HCT116 (cell line): ENCODE results near the gene KRT26. TPM values are rescaled to one million over a fixed set of nuclear protein-coding genes. Genes with fewer than 3 reads are reported as not detected.

ENCODE experiments used
- ATAC-seq: fragments of 200-7000 bp; cut with Tn5 transposase; 2 replicates; pipeline ENCODE4 v1.9.1; 2020; ENCODE audit warnings: mild to moderate bottlenecking, moderate library complexity
- BruUV-seq: library from RNA; stranded (reverse); fragments of 400-500 nt; replicated peaks from 2 replicates; lab custom pipeline; 2021; lab: Mats Ljungman, UMichigan
- CTCF ChIA-PET: fragments of 300-600 bp; sonication (Branson Sonifier 250); formaldehyde crosslinking; loops from one replicate; lab custom pipeline; 2021; ENCODE audit warnings: antibody characterized with exemption; lab: Charles Lee
- POLR2A ChIA-PET: fragments of 300-600, 350-600 bp; sonication (Branson Sonifier 250); formaldehyde crosslinking; loops from one replicate; lab custom pipeline; 2021; ENCODE audit warnings: antibody characterized with exemption; lab: Charles Lee
- RAD21 ChIA-PET, 2 experiments: fragments of 300-600 bp; sonication (Branson Sonifier 250); formaldehyde crosslinking; loops; one replicate each; lab custom pipeline; 2023; ENCODE audit warnings: low total read pairs in 2 of 2; ENCODE audit not compliant: uncharacterized antibody in 2 of 2, unreplicated experiment in 2 of 2, low non-redundant PET in 1 of 2; lab: Charles Lee
- DNase-seq: peaks from one replicate; pipeline ENCODE4 v3.0.0-alpha.2; 2010; ENCODE audit warnings: low read depth, low spot score
- H2AFZ ChIP-seq: fragments of 200-600 bp; shearing (Covaris generic), sonication (generic); 2 replicates; pipeline ENCODE4 v1.6.1; 2017; ENCODE audit warnings: low read depth, mixed run types, mixed read lengths, antibody characterized with exemption, low read length; ENCODE audit not compliant: poor library complexity, severe bottlenecking
- H3K27ac ChIP-seq: 2 replicates; pipeline ENCODE4 v1.5.1; 2012; ENCODE audit warnings: low read depth, low read length
- H3K27me3 ChIP-seq: fragments of 200-600 bp; sonication (generic); 2 replicates; pipeline ENCODE4 v1.6.1; 2016; ENCODE audit warnings: mixed run types, low read length, mixed read lengths; ENCODE audit not compliant: insufficient read depth
- H3K36me3 ChIP-seq, 2 experiments: fragments of 200-500 bp in 1 of 2; fragments of 200-600 bp in 1 of 2; sonication (Bioruptor generic) in 1 of 2; sonication (generic) in 1 of 2; 2 replicates each; pipeline versions ENCODE4 v1.5.1 to v1.6.1; 2014 to 2016; ENCODE audit warnings: low read length in 2 of 2, inconsistent platforms in 1 of 2, mixed read lengths in 1 of 2, mixed run types in 1 of 2; ENCODE audit not compliant: insufficient read depth in 2 of 2, control insufficient read depth in 1 of 2
- H3K4me1 ChIP-seq, 2 experiments: fragments of 200-600 bp in 1 of 2; sonication (generic) in 1 of 2; 2 replicates each; pipeline versions ENCODE4 v1.5.1 to v1.6.1; 2012 to 2017; ENCODE audit warnings: low read length in 2 of 2, inconsistent platforms in 1 of 2, mild to moderate bottlenecking in 1 of 2, mixed read lengths in 1 of 2, mixed run types in 1 of 2, moderate library complexity in 1 of 2; ENCODE audit not compliant: insufficient read depth in 2 of 2, control insufficient read depth in 1 of 2
- H3K4me2 ChIP-seq: fragments of 200-600 bp; sonication (generic); 2 replicates; pipeline ENCODE4 v1.6.1; 2017; ENCODE audit warnings: mixed run types, low read length, mixed read lengths
- H3K4me3 ChIP-seq, 2 experiments: fragments of 200-600 bp in 1 of 2; sonication (generic) in 1 of 2; replicated peaks in 1 of 2; 2 replicates each; pipeline ENCODE4 v1.5.1; 2011 to 2016; ENCODE audit warnings: low read length in 2 of 2, control low read depth in 1 of 2, low read depth in 1 of 2, mild to moderate bottlenecking in 1 of 2, mixed read lengths in 1 of 2, mixed run types in 1 of 2
- H3K79me2 ChIP-seq: fragments of 200-600 bp; sonication (generic); 2 replicates; pipeline ENCODE4 v1.6.1; 2017; ENCODE audit warnings: mild to moderate bottlenecking, mixed run types, low read length, moderate library complexity, mixed read lengths; ENCODE audit not compliant: insufficient read depth
- H3K9ac ChIP-seq: fragments of 200-600 bp; sonication (generic); 2 replicates; pipeline ENCODE4 v1.6.1; 2016; ENCODE audit warnings: low read length, mixed read lengths
- H3K9me2 ChIP-seq: fragments of 200-600 bp; sonication (generic), shearing (Covaris generic); 2 replicates; pipeline ENCODE4 v1.6.1; 2017; ENCODE audit warnings: mixed run types, mild to moderate bottlenecking, moderate library complexity; ENCODE audit not compliant: insufficient read depth
- H3K9me3 ChIP-seq, 2 experiments: fragments of 200-500 bp in 1 of 2; fragments of 200-600 bp in 1 of 2; sonication (Bioruptor generic) in 1 of 2; sonication (generic) in 1 of 2; 2 replicates each; pipeline ENCODE4 v1.6.1; 2014 to 2017; ENCODE audit warnings: low read length in 2 of 2, mixed read lengths in 2 of 2, inconsistent platforms in 1 of 2, low read depth in 1 of 2, mild to moderate bottlenecking in 1 of 2, mixed run types in 1 of 2, moderate library complexity in 1 of 2; ENCODE audit not compliant: control insufficient read depth in 1 of 2, insufficient read depth in 1 of 2
- H4K20me1 ChIP-seq: fragments of 200-600 bp; sonication (generic), shearing (Covaris generic); 2 replicates; pipeline ENCODE4 v1.6.1; 2017; ENCODE audit warnings: mixed run types, mild to moderate bottlenecking, moderate library complexity; ENCODE audit not compliant: insufficient read depth
- CEBPB ChIP-seq: IDR thresholded peaks from 2 replicates; pipeline ENCODE4 v1.6.1; 2012; ENCODE audit warnings: low read depth
- EZH2phosphoT487 ChIP-seq: fragments of 200-600 bp; IDR thresholded peaks from 2 replicates; pipeline ENCODE4 v1.6.1; 2018; ENCODE audit warnings: antibody characterized with exemption, borderline replicate concordance
- FOSL1 ChIP-seq: IDR thresholded peaks from 2 replicates; pipeline ENCODE4 v1.6.1; 2012; ENCODE audit warnings: low read depth
- MAX ChIP-seq: IDR thresholded peaks from 2 replicates; pipeline ENCODE4 v1.6.1; 2012
- SIN3A ChIP-seq: IDR thresholded peaks from 2 replicates; pipeline ENCODE4 v1.6.1; 2012; ENCODE audit warnings: low read depth
- SRF ChIP-seq: IDR thresholded peaks from 2 replicates; pipeline ENCODE4 v1.6.1; 2012; ENCODE audit warnings: low read depth
- intact Hi-C: fragments of 100-400 bp; cut with micrococcal nuclease; formaldehyde crosslinking; loops from 2 replicates; pipeline ENCODE4 v1.10.0; 2022
- total RNA-seq: library from RNA; stranded (reverse); gene quantifications from one replicate; pipeline ENCODE4 v1.2.1, GENCODE V29; 2021; ENCODE audit not compliant: unreplicated experiment

The KRT26 gene
- total RNA-seq, 1 experiment from 2014 or later, result not detected

- no peak for TF ChIP-seq EZH2phosphoT487
- no peak for TF ChIP-seq CEBPB
- TF ChIP-seq MAX, result no peak
- TF ChIP-seq SIN3A, result no peak
- no peak for TF ChIP-seq SRF
Observed at GRCh38 chr17:40782450-40782849, 10.4 kb upstream of the KRT26 start, which contains the start of gene KRT27 (continued).

GRCh38 chr17:40779181-40779909, 7.3 kb upstream of the KRT26 start:
- POLR2A ChIA-PET, result no interaction called here
- Histone ChIP-seq H3K79me2 (no peaks in the 10 kb centered on the region), H3K27ac (no peak overlapping the region), H3K4me1 (no peaks in the 10 kb centered on the region), H3K36me3 (no peaks in the 10 kb centered on the region), H3K9me3 (no peaks in the 10 kb centered on the region)
- BruUV-seq, result no TSS peak
- no peak for TF ChIP-seq SRF
- no peak for TF ChIP-seq EZH2phosphoT487
- TF ChIP-seq, all 23 proteins: peak for 0
- intact Hi-C loops, result no loop called here
- CTCF ChIA-PET, result no interaction called here
- H3K9me2 ChIP-seq, result no peaks in the 10 kb centered on the region
- RAD21 ChIA-PET, result no interaction called here
- ATAC-seq (no peak), DNase-seq (no peak)
- H3K9ac ChIP-seq, result no peak overlapping the region
- H2AFZ ChIP-seq, result no peak overlapping the region
- H3K4me2 ChIP-seq, result no peak overlapping the region
- H3K4me3 ChIP-seq, result no peak overlapping the region
- no peaks in the 10 kb centered on the region for H4K20me1 ChIP-seq
- H3K27me3 ChIP-seq, result no peaks in the 10 kb centered on the region

GRCh38 chr17:40778461-40778860, 6.5 kb upstream of the KRT26 start:
- Histone ChIP-seq H3K79me2 (no peaks in the 10 kb centered on the region), H3K9me2 (no peaks in the 10 kb centered on the region), H3K36me3 (no peaks in the 10 kb centered on the region), H3K9ac (no peak overlapping the region), H3K9me3 (no peaks in the 10 kb centered on the region), H2AFZ (no peak overlapping the region), H3K27ac (no peak overlapping the region), H3K4me2 (no peak overlapping the region), H4K20me1 (no peaks in the 10 kb centered on the region), H3K4me1 (no peaks in the 10 kb centered on the region), H3K27me3 (no peaks in the 10 kb centered on the region), H3K4me3 (no peak overlapping the region)
- no TSS peak for BruUV-seq
- ATAC-seq, result no peak
- POLR2A ChIA-PET, result no interaction called here
- no peak for DNase-seq
- CTCF ChIA-PET, result no interaction called here
- RAD21 ChIA-PET, result no interaction called here
- intact Hi-C loops, result no loop called here
- no peak for TF ChIP-seq FOSL1
